ENCODE results near the gene DNAJA4. TPM values are rescaled to one million over a fixed set of nuclear protein-coding genes. Genes with fewer than 3 reads are reported as not detected.

Gene DNAJA4
- total RNA-seq, 4 donors from 2014 or later, result 42.8 to 115 (median 58.7) TPM

DNA sequence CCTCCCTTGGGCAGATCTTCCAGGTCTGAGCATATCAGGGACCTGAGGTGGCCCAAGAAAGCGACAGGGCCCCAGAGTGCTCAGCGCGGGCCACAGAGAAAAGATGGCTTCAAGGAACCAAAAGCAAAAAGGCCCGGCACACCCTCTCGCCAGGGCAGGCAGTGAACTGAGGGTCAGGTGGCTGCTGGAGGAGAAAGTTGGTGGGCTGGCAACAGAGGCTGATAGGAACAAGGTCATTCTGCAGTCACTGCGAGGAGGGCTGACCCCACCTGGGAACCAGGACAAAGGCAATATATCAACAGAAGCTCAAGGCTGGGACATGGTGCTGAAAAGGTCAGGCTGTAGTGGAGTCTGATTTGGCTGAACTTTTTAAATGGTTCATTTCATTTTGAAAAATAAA is 27.2 kb upstream of the DNAJA4 start:
- H3K27ac ChIP-seq, result no peak overlapping the region
- TF ChIP-seq, protein P1, sequence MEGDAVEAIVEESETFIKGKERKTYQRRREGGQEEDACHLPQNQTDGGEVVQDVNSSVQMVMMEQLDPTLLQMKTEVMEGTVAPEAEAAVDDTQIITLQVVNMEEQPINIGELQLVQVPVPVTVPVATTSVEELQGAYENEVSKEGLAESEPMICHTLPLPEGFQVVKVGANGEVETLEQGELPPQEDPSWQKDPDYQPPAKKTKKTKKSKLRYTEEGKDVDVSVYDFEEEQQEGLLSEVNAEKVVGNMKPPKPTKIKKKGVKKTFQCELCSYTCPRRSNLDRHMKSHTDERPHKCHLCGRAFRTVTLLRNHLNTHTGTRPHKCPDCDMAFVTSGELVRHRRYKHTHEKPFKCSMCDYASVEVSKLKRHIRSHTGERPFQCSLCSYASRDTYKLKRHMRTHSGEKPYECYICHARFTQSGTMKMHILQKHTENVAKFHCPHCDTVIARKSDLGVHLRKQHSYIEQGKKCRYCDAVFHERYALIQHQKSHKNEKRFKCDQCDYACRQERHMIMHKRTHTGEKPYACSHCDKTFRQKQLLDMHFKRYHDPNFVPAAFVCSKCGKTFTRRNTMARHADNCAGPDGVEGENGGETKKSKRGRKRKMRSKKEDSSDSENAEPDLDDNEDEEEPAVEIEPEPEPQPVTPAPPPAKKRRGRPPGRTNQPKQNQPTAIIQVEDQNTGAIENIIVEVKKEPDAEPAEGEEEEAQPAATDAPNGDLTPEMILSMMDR (IDR thresholded peaks at IDR 0.05), result no peak
- TF ChIP-seq EP300 (IDR thresholded peaks at IDR 0.05), result no peak
- TF ChIP-seq POLR2AphosphoS5 (IDR thresholded peaks at IDR 0.05), result no peak
- TF ChIP-seq POLR2A (IDR thresholded peaks at IDR 0.05), result no peak
- WGBS, result 87% methylated on average over 6 of the region's 6 CpGs
- H3K4me3 ChIP-seq, result no peak overlapping the region
- no peaks in the 10 kb centered on the region for H3K9me3 ChIP-seq
- no peak for DNase-seq (ENCODE audit: low spot score in 2 of 2)
- no peaks in the 10 kb centered on the region for H3K36me3 ChIP-seq
- H3K27me3 ChIP-seq, result no peaks in the 10 kb centered on the region
- H3K4me1 ChIP-seq, result no peaks in the 10 kb centered on the region

DNA sequence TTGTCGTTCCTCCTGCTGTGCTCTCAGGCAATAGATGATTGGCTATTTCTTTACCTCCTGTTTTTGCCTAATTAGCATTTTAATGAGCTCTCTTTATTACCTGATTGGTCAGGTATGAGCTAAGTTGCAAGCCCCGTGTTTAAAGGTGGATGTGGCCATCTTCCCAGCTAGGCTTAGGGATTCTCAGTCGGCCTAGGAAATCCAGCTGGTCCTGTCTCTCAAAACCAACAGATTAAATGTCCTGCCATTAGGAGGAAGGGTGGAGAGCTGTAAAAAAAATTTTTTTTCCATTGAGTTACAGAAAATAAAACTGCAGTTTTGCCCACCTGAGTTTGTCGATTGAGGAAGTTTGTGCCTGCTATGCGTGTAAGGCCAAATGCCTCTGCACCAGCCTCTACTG is 24.6 kb upstream of the DNAJA4 start:
- H3K36me3 ChIP-seq, result no peaks in the 10 kb centered on the region
- WGBS, result 86% methylated on average over 5 of the region's 5 CpGs
- DNase-seq (ENCODE audit: low spot score in 2 of 2), result no peak
- no peaks in the 10 kb centered on the region for H3K27me3 ChIP-seq
- H3K27ac ChIP-seq, result no peak overlapping the region
- TF ChIP-seq EP300 (IDR thresholded peaks at IDR 0.05) (no peak), POLR2AphosphoS5 (IDR thresholded peaks at IDR 0.05) (no peak), POLR2A (IDR thresholded peaks at IDR 0.05) (no peak)
- TF ChIP-seq, protein P1 (IDR thresholded peaks at IDR 0.05), result no peak
- H3K4me3 ChIP-seq, result no peak overlapping the region
- H3K9me3 ChIP-seq, result no peaks in the 10 kb centered on the region
- no peaks in the 10 kb centered on the region for H3K4me1 ChIP-seq

DNA sequence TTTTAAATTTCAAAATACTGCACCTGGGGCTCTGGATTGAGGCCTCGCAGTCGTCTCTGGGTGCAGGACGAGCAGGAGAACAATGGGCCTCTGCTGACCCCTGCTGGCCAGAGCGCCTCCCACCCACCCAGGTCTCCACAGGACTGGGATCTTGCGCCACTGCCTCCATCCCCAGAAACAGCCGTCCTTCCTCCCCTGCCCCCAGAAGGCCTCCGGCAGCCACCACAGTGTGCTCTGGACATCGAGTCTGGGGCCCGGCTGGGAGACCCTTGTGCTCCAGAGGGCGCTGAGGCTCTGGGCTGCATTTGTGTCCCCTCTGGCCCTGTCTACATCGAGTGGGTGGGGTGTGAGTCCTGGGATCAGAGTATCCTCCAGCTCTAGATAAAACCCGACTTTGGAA is 23.3 kb upstream of the DNAJA4 start:
- WGBS, result 15% methylated on average over 10 of the region's 12 CpGs
- DNase-seq (ENCODE audit: low spot score in 2 of 2), result peak; percentile 90
- no peak overlapping the region for H3K4me3 ChIP-seq
- TF ChIP-seq, protein P1 (IDR thresholded peaks at IDR 0.05), result peak; percentile 86 to 88
- TF ChIP-seq EP300 (IDR thresholded peaks at IDR 0.05), result no peak
- H3K9me3 ChIP-seq, result no peaks in the 10 kb centered on the region
- H3K36me3 ChIP-seq, result no peaks in the 10 kb centered on the region
- no peak overlapping the region for H3K27ac ChIP-seq
- no peaks in the 10 kb centered on the region for H3K27me3 ChIP-seq
- H3K4me1 ChIP-seq, result no peaks in the 10 kb centered on the region

DNA sequence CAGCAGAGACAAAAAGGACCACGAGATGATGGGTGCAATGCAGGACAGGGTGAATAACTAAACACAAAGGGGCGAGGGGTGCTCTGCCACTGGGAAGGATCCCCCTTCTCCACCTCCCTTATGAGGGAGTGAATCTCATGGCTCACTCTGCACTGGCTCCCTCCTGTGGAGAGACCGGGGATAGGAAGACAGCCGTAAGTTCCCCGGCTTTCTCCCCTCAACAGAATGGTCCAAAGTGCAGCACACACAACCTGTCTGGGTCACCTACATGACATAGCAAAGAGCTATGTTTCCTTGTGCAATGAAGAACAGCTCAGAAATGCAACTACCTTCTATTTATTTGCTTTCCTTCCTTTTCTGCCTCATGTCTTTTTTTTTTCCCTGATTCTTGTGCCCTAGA is 22.2 kb upstream of the DNAJA4 start:
- 68% methylated on average over 5 of the region's 5 CpGs for WGBS
- DNase-seq (ENCODE audit: low spot score in 2 of 2), result no peak
- no peaks in the 10 kb centered on the region for H3K27me3 ChIP-seq
- no peaks in the 10 kb centered on the region for H3K36me3 ChIP-seq
- H3K4me3 ChIP-seq, result no peak overlapping the region
- no peak for TF ChIP-seq POLR2AphosphoS5 (IDR thresholded peaks at IDR 0.05)
- TF ChIP-seq, protein P1 (IDR thresholded peaks at IDR 0.05), result peak in 1 of 2 donors; percentile 33
- TF ChIP-seq POLR2A (IDR thresholded peaks at IDR 0.05), result no peak
- TF ChIP-seq EP300 (IDR thresholded peaks at IDR 0.05), result no peak
- H3K27ac ChIP-seq, result no peak overlapping the region
- no peaks in the 10 kb centered on the region for H3K4me1 ChIP-seq
- H3K9me3 ChIP-seq, result no peaks in the 10 kb centered on the region

DNA sequence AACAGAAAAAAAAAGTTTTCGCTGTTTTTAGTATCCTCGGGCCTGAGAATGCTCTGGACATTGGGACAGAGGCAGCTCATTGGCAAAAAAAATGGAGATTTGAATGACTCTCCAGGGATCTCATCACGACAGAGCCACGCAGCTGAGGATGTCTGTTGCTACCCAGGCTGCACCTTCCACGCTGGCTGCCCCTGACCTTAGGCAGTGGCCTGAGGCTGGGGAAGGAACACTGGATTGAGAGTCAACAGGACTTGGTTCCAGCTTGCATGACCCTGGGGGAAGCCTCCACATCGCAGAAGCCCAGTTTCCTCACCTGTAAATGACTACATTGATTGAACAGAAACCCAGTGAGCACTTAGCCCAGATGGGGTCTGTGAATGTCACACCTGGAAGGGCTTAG is 21.3 kb upstream of the DNAJA4 start:
- H3K9me3 ChIP-seq, result no peaks in the 10 kb centered on the region
- no peaks in the 10 kb centered on the region for H3K4me1 ChIP-seq
- no peak for TF ChIP-seq POLR2AphosphoS5 (IDR thresholded peaks at IDR 0.05)
- TF ChIP-seq POLR2A (IDR thresholded peaks at IDR 0.05), result no peak
- H3K4me3 ChIP-seq, result no peak overlapping the region
- no peaks in the 10 kb centered on the region for H3K36me3 ChIP-seq
- H3K27ac ChIP-seq, result no peak overlapping the region
- WGBS, result 89% methylated on average over 6 of the region's 6 CpGs
- no peaks in the 10 kb centered on the region for H3K27me3 ChIP-seq
- DNase-seq (ENCODE audit: low spot score in 2 of 2), result peak in 1 of 2 donors; percentile 21

DNA sequence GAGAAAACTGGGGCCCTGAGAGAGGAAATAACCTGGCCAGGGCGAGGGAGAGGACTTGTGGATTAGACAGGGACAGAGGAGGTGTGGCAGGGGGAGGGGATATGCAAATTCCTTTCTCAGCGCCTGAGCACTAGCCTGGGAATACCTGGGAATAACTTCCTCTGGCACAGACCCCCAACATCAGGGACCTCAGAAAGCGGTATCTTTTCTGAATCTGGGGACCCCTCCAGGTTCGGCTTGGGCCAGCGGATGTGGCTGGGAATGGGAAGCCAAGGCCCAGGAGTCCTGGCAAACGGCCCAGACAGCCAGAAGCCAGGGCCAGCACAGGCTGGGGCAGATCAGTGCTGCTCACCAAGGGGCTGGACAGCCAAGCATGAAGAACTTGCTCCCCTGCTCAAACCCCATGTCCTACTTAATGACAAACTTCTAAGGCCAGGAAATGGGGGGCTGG is 20.8 kb upstream of the DNAJA4 start:
- DNase-seq (ENCODE audit: low spot score in 2 of 2), result peak in 1 of 2 donors; percentile 55
- no peak overlapping the region for H3K4me3 ChIP-seq
- 44% methylated on average over 4 of the region's 6 CpGs for WGBS

More for the DNA sequence above, 20.8 kb upstream of the DNAJA4 start:
- H3K27ac ChIP-seq, result no peak overlapping the region
- no peaks in the 10 kb centered on the region for H3K36me3 ChIP-seq
- no peaks in the 10 kb centered on the region for H3K4me1 ChIP-seq
- H3K9me3 ChIP-seq, result no peaks in the 10 kb centered on the region
- no peaks in the 10 kb centered on the region for H3K27me3 ChIP-seq
- no peak for TF ChIP-seq POLR2A (IDR thresholded peaks at IDR 0.05)
- TF ChIP-seq POLR2AphosphoS5 (IDR thresholded peaks at IDR 0.05), result no peak
- TF ChIP-seq EP300 (IDR thresholded peaks at IDR 0.05), result no peak
- TF ChIP-seq, protein P1 (IDR thresholded peaks at IDR 0.05), result no peak
